OCI-LY1 (cell line): ENCODE results near the gene PID1.

Experiments
- H2AFZ ChIP-seq: fragments of 200-600 bp; sonication (generic), shearing (Covaris generic); 2 replicates; pipeline ENCODE4 v1.6.0; 2014; ENCODE audit warnings: antibody characterized with exemption, mild to moderate bottlenecking, low read length
- H3F3A ChIP-seq: fragments of 200-600 bp; sonication (generic), shearing (Covaris generic); 2 replicates; pipeline ENCODE4 v1.6.0; 2014; ENCODE audit warnings: mild to moderate bottlenecking, antibody characterized with exemption, low read length, moderate library complexity; ENCODE audit not compliant: insufficient read depth
- H3K27ac ChIP-seq: fragments of 200-600 bp; sonication (generic); 2 replicates; pipeline ENCODE4 v1.5.1; 2014; ENCODE audit warnings: low read length, mixed run types, mild to moderate bottlenecking, low read depth; ENCODE audit not compliant: poor library complexity, severe bottlenecking
- H3K27me3 ChIP-seq: fragments of 200-600 bp; sonication (generic); 2 replicates; pipeline ENCODE4 v1.6.0; 2014; ENCODE audit warnings: antibody characterized with exemption, mild to moderate bottlenecking, low read length, moderate library complexity; ENCODE audit not compliant: insufficient read depth
- H3K36me3 ChIP-seq: fragments of 200-600 bp; sonication (generic); 2 replicates; pipeline ENCODE4 v1.6.1; 2014; ENCODE audit warnings: mild to moderate bottlenecking, antibody characterized with exemption, low read length, moderate library complexity, mixed read lengths; ENCODE audit not compliant: insufficient read depth
- H3K4me1 ChIP-seq: fragments of 200-600 bp; sonication (generic); 2 replicates; pipeline ENCODE4 v1.5.1; 2014; ENCODE audit warnings: mild to moderate bottlenecking, low read length, moderate library complexity; ENCODE audit not compliant: insufficient read depth, severe bottlenecking
- H3K4me2 ChIP-seq: fragments of 200-600 bp; sonication (generic), shearing (Covaris generic); 2 replicates; pipeline ENCODE4 v1.6.1; 2014; ENCODE audit warnings: low read length
- H3K4me3 ChIP-seq: fragments of 200-600 bp; sonication (generic); 2 replicates; pipeline ENCODE4 v1.5.1; 2014; ENCODE audit warnings: low read length, low read depth, mild to moderate bottlenecking, mixed read lengths; ENCODE audit not compliant: poor library complexity, severe bottlenecking
- H3K79me2 ChIP-seq: fragments of 200-600 bp; shearing (Covaris generic); 2 replicates; pipeline ENCODE4 v1.6.1; 2016; ENCODE audit warnings: mixed run types, low read length, mixed read lengths; ENCODE audit not compliant: insufficient read depth
- H3K9ac ChIP-seq: fragments of 200-600 bp; sonication (generic), shearing (Covaris generic); 2 replicates; pipeline ENCODE4 v1.6.1; 2014; ENCODE audit warnings: mild to moderate bottlenecking, low read length, mixed read lengths
- H3K9me2 ChIP-seq: fragments of 200-600 bp; sonication (generic), shearing (Covaris generic); 2 replicates; pipeline ENCODE4 v1.6.1; 2014; ENCODE audit warnings: low read depth, mild to moderate bottlenecking, low read length, mixed read lengths
- H3K9me3 ChIP-seq: fragments of 200-600 bp; shearing (Covaris generic); 2 replicates; pipeline ENCODE4 v1.6.1; 2014; ENCODE audit warnings: low read length, mixed read lengths
- H4K20me1 ChIP-seq: fragments of 200-600 bp; sonication (generic), shearing (Covaris generic); 2 replicates; pipeline ENCODE4 v1.6.0; 2016; ENCODE audit warnings: mild to moderate bottlenecking, low read length; ENCODE audit not compliant: insufficient read depth
- EZH2 ChIP-seq: fragments of 200-600 bp; sonication (generic), shearing (Covaris generic); IDR thresholded peaks from 2 replicates; pipeline ENCODE4 v1.8.0; 2017; ENCODE audit warnings: borderline replicate concordance, mixed run types, mild to moderate bottlenecking, antibody characterized with exemption, low read length, moderate library complexity, mixed read lengths
- TF ChIP-seq, protein P1 (sequence below): fragments of 200-600 bp; sonication (generic), shearing (Covaris generic); IDR thresholded peaks from 2 replicates; pipeline ENCODE4 v1.5.1; 2017; ENCODE audit warnings: mild to moderate bottlenecking, antibody characterized with exemption, low read length, moderate library complexity, mixed read lengths

The PID1 gene

DNA sequence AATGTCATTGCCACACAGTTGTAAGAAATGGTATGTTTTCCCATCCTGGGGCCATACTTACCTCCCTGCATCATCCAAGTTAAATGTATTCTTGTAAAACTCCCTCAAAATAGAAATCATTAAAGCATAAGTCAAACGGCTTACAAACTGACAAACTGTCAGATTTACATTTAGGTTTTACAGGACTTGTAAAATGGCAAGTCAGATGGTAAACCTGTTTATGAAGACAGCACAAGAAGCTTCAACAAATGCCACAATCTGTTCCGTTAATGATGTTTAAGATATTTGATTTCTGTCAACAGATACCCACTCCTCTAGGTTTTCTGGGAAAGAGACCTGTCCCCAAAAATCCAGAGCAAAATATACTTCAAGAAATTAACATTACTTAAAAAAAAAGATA is 197.2 kb downstream of the PID1 start:
- Histone ChIP-seq H2AFZ (no peak overlapping the region), H3K9me3 (no peaks in the 10 kb centered on the region)

DNA sequence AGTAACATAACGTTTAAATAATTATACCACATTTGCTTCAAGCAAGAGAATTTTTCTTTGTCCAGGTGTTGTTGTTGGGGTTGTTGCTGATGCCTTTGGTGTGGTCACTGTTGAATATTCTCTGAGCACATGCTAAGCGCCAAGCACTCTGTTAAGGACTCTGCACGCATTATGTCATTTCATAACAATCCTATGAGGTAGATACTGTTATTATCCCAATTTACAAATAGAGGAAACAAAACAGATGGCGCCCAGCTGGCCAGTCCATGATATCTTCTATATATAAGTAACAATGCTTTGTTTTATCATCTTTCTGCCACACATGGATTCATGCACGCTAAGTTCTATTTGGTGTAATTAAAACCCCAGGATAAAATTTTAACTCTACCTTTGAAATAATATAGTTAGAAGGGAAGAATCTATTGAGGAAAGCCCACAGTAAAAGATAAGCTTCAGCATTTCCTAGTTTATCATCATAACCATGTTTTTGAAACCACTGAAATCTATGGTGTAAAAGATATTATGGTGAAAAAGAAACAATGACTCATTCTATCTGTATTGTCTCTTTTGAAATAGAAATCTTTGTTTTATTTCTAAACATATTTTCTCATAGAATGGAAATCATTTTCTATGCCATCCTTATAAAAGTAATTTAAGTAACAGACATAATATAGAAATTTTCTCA is 199.7 kb downstream of the PID1 start:
- no peak overlapping the region for H3K4me2 ChIP-seq

More for the DNA sequence above, 197.2 kb downstream of the PID1 start:
- no peaks in the 10 kb centered on the region for H4K20me1 ChIP-seq
- no peaks in the 10 kb centered on the region for H3K79me2 ChIP-seq
- H3K27ac ChIP-seq = no peak overlapping the region
- H3F3A ChIP-seq = no peaks in the 10 kb centered on the region
- no peak overlapping the region for H3K9ac ChIP-seq
- H3K4me3 ChIP-seq = no peak overlapping the region
- H3K36me3 ChIP-seq = no peaks in the 10 kb centered on the region
- no peak overlapping the region for H3K4me2 ChIP-seq
- no peaks in the 10 kb centered on the region for H3K9me2 ChIP-seq
- no peak for TF ChIP-seq EZH2
- TF ChIP-seq, protein P1, sequence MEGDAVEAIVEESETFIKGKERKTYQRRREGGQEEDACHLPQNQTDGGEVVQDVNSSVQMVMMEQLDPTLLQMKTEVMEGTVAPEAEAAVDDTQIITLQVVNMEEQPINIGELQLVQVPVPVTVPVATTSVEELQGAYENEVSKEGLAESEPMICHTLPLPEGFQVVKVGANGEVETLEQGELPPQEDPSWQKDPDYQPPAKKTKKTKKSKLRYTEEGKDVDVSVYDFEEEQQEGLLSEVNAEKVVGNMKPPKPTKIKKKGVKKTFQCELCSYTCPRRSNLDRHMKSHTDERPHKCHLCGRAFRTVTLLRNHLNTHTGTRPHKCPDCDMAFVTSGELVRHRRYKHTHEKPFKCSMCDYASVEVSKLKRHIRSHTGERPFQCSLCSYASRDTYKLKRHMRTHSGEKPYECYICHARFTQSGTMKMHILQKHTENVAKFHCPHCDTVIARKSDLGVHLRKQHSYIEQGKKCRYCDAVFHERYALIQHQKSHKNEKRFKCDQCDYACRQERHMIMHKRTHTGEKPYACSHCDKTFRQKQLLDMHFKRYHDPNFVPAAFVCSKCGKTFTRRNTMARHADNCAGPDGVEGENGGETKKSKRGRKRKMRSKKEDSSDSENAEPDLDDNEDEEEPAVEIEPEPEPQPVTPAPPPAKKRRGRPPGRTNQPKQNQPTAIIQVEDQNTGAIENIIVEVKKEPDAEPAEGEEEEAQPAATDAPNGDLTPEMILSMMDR = no peak
- no peaks in the 10 kb centered on the region for H3K27me3 ChIP-seq
- no peaks in the 10 kb centered on the region for H3K4me1 ChIP-seq

GRCh38 chr2:229066121-229066715 is 204.9 kb downstream of the PID1 start:
- Histone ChIP-seq H2AFZ (no peak overlapping the region), H3K9me2 (no peaks in the 10 kb centered on the region), H3F3A (no peaks in the 10 kb centered on the region), H3K4me3 (no peak overlapping the region), H3K4me2 (no peak overlapping the region), H3K36me3 (no peaks in the 10 kb centered on the region), H3K9me3 (no peaks in the 10 kb centered on the region), H3K9ac (no peak overlapping the region), H3K4me1 (no peaks in the 10 kb centered on the region), H4K20me1 (no peaks in the 10 kb centered on the region), H3K79me2 (no peaks in the 10 kb centered on the region), H3K27ac (no peak overlapping the region), H3K27me3 (no peaks in the 10 kb centered on the region)
- TF ChIP-seq, protein P1 = no peak
- no peak for TF ChIP-seq EZH2

More for the DNA sequence above, 199.7 kb downstream of the PID1 start:
- H3K79me2 ChIP-seq = no peaks in the 10 kb centered on the region
- H2AFZ ChIP-seq = no peak overlapping the region
- H3K4me1 ChIP-seq = no peaks in the 10 kb centered on the region
- no peaks in the 10 kb centered on the region for H4K20me1 ChIP-seq
- no peaks in the 10 kb centered on the region for H3K27me3 ChIP-seq
- H3F3A ChIP-seq = no peaks in the 10 kb centered on the region
- no peaks in the 10 kb centered on the region for H3K9me2 ChIP-seq
- no peaks in the 10 kb centered on the region for H3K36me3 ChIP-seq
- H3K27ac ChIP-seq = no peak overlapping the region
- H3K4me3 ChIP-seq = no peak overlapping the region
- TF ChIP-seq, protein P1 = no peak
- TF ChIP-seq EZH2 = no peak
- no peak overlapping the region for H3K9ac ChIP-seq
- H3K9me3 ChIP-seq = no peaks in the 10 kb centered on the region
